SK-N-SH (cell line): Measurements from ENCODE around the gene APLP2.

Experiments used
- CHD2 ChIP-seq: fragments of 150-350 bp; IDR thresholded peaks from 2 replicates; pipeline ENCODE4 v1.6.1; 2018; ENCODE audit warnings: low read length; ENCODE audit not compliant: partially characterized antibody
- CTCF ChIP-seq: fragments of 200-600 bp; sonication (generic); IDR thresholded peaks from 2 replicates; pipeline ENCODE4 v1.6.1; 2017; ENCODE audit warnings: antibody characterized with exemption, mild to moderate bottlenecking, moderate library complexity
- EP300 ChIP-seq, 2 experiments: IDR thresholded peaks; 2 replicates each; pipeline versions ENCODE4 v1.4.0 to v1.6.1; 2012; ENCODE audit warnings: borderline replicate concordance in 1 of 2, low read depth in 1 of 2, low read length in 1 of 2
- GABPA ChIP-seq: IDR thresholded peaks from 2 replicates; pipeline ENCODE4 v1.4.0; 2012; ENCODE audit warnings: low read depth, mild to moderate bottlenecking
- NRF1 ChIP-seq: IDR thresholded peaks from 2 replicates; pipeline ENCODE4 v1.6.1; 2012; ENCODE audit warnings: low read depth, mild to moderate bottlenecking, low read length
- PBX3 ChIP-seq: IDR thresholded peaks from 2 replicates; pipeline ENCODE4; 2012
- POLR2AphosphoS5 ChIP-seq: IDR thresholded peaks from 2 replicates; pipeline ENCODE4 v1.6.1; 2012; ENCODE audit warnings: low read depth, low read length
- RAD21 ChIP-seq: IDR thresholded peaks from 2 replicates; pipeline ENCODE4 v1.6.1; 2012; ENCODE audit warnings: mild to moderate bottlenecking, low read length
- SIN3A ChIP-seq: IDR thresholded peaks from 2 replicates; pipeline ENCODE4 v1.6.1; 2012; ENCODE audit warnings: low read depth, mild to moderate bottlenecking, low read length, moderate library complexity, borderline replicate concordance

- TF ChIP-seq CTCF = no peak
- no peak for TF ChIP-seq EP300 (IDR thresholded peaks at IDR 0.05; ENCODE audit: borderline replicate concordance in 1 of 2, low read depth in 1 of 2, low read length in 1 of 2)
- no peak for TF ChIP-seq POLR2AphosphoS5
- no peak for TF ChIP-seq RAD21
- no peak for TF ChIP-seq CHD2
- TF ChIP-seq PBX3 = no peak
- no peak for TF ChIP-seq GABPA
- no peak for TF ChIP-seq NRF1
- TF ChIP-seq SIN3A = no peak
These were observed 79.2 kb downstream of the APLP2 start for GRCh38 chr11:130148796-130149326.
